ENCODE data around the gene SLC22A2.

Gene SLC22A2

DNA sequence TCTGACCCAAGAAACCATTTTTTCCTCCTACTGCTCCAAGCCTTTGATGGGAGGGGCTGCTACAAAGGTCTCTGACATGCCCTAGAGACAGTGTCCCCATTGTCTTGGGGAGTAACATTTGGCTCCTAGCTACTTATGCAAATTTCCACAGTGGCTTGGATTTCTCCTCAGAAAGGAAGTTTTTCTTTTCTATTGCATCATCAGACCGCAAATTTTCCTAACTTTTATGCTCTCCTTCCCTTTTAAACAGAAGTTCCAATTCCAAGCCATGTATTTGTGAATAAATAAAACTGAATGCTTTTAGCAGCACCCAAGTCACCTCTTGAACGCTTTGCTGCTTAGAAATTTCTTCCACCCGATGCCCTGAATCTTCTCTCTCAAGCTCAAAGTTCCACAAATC lies 51.0 kb downstream of the SLC22A2 start:
- no peak for DNase-seq (ENCODE audit: low read depth)

DNA sequence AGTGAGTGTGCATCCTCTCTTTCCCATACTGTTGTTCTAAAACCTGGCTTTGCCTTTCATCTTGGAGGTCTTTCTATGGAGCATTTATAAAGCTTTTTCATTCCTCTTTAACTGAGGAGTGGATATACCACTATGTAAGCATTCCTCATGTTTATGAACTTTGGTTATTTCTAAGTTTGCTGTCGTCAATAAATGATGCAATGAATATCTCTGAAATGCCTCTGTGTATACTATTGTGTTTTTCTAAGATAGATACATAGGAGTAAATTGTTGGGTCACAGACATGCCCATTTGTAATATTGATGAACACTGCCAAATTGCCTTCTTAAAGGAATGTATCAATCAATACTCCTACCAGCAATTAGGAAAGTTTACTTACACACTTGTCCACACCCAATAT lies 53.9 kb downstream of the SLC22A2 start:
- no peak for DNase-seq (ENCODE audit: low read depth)

GRCh38 chr6:160203953-160204352 lies 54.7 kb downstream of the SLC22A2 start:
- DNase-seq (ENCODE audit: low read depth), result no peak

DNA sequence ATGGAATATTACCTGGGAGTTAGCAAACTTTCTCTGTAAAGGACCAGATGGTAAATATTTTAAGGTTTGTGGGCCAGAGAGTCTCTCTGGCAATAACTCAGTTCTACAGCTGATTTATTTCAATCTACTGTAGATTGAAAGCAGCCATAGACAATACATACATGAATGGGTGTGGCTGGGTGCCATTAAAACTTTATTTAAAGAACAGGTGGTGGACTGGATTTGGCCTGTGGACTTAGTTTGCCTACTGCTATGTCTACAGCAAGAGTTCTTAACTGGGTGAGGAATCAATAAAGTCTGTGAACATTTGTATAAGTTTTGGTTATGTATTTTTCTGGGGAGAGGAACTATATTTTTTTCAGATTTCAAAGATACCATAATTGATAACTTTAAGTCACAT lies 55.1 kb downstream of the SLC22A2 start:
- DNase-seq (ENCODE audit: low read depth), result no peak

GRCh38 chr6:160203076-160203475 lies 55.5 kb downstream of the SLC22A2 start:
- no peak for DNase-seq (ENCODE audit: low read depth)

DNA sequence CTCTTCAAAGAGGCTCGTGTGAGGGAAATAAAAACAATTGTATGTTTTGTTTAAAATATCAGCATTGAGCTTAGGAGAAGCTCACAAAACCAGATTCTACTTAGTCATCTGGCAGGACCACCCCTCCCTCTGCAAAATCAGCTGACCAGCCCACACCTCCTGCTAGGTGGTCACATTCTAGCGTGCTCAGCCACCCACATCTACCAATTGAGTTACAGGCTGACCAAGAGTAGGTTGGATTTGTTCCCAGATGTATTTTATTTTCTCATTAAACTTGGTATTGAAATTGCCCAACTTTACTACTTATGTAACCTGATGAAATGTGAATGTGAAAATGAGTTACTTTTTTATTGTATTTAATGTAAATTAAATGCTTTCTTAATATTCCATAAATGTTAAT lies 56.2 kb downstream of the SLC22A2 start:
- no peak for DNase-seq (ENCODE audit: low read depth)

DNA sequence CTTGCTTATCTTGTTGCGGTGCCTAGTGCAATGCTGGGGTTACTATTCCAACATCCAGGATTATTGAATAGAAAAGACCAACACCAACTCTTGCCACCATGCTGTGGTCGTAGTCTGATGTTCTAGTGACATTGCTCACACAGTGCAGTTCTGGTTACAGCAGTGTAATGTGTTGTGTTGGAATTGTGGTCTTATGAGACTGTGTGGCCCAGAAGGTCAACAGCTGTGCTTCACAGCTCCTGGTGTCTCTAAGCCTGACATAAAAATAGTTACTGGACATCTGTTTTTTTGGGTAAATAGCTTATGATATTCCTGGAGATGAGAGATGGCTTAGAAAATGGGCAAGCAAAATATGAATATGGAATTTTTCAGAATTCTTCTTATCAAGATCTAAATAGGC lies 57.6 kb downstream of the SLC22A2 start:
- no peak for DNase-seq (ENCODE audit: low read depth)

GRCh38 chr6:160198606-160199211 lies 59.9 kb downstream of the SLC22A2 start:
- DNase-seq (ENCODE audit: low read depth), result no peak

- DNase-seq (ENCODE audit: low read depth), result no peak
Observed at GRCh38 chr6:160197662-160198061, 61.0 kb downstream of the SLC22A2 start.

DNA sequence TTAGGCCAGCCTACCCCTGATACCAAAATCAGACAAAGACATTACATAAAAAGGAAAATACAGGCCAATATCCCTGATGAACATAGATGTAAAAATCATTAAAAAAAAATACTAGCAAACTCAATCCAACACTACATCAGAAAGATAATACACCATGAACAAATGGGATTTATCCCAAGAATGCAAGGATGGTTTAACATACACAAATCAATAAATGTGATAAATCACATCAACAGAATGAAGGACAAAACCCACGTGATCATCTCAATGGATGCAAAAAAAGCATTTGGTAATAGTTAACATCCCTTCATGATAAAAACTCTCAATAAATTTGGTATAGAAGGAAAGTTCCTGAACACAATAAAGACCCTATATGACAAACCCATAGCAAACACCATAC lies 63.8 kb downstream of the SLC22A2 start:
- DNase-seq (ENCODE audit: low read depth), result no peak

DNA sequence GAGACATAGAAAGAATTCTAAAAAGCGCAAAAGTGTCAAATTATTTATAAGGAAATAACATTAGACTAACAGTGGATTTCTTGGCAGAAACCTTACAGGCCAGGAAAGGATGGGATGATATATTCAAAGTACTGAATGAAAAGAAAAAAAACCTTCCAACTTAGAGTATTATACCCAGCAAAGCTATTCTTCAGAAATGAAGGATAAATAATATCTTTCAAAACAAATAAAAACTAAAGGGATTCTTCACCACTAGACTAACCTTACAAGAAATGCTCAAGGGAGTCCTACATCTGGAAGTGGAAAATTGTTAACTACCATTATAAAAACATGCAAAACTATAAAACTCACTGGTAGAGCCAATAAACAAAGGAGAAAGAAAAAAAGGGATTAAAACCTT lies 65.8 kb downstream of the SLC22A2 start:
- no peak for DNase-seq (ENCODE audit: low read depth)

DNA sequence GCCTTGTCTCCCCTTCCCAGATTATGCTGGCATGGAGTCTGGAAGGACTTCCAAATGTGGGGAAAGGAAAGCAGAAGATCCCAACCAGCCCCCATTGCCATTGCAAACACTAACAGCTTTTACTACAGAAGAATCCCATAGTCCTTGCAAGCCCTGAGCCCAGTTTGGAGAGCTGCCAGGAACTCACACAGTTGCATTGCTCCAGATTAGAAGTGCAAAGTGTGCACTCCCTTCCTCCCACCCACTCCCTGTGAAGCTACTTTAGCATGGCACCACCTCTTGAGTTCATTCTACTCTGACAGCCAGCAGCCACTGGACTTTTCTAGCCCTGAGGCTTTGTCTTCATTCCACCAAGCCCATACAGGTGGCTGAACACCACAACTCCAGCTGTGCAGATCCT lies 67.6 kb downstream of the SLC22A2 start:
- DNase-seq (ENCODE audit: low read depth), result no peak

DNA sequence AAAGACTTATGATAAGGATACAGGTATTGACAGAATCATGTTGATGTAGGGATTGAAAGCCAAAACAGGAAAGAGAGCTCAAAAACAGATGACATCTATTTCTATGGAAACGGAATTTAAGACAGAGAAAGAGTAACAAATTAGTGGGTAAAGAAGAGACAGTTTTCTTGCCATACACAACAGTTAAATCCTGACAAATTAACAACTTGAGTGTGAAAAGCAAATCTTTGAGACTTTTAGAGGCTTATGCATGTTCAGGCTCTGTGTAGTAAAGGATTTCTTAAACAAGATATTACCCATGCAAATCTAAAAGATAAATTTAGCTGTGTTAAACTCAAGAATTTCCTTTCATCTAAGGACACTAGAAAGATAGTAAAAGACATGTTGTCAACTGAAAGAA lies 68.5 kb downstream of the SLC22A2 start:
- no peak for DNase-seq (ENCODE audit: low read depth)

GRCh38 chr6:160188773-160189172 lies 69.8 kb downstream of the SLC22A2 start:
- DNase-seq (ENCODE audit: low read depth), result no peak

DNA sequence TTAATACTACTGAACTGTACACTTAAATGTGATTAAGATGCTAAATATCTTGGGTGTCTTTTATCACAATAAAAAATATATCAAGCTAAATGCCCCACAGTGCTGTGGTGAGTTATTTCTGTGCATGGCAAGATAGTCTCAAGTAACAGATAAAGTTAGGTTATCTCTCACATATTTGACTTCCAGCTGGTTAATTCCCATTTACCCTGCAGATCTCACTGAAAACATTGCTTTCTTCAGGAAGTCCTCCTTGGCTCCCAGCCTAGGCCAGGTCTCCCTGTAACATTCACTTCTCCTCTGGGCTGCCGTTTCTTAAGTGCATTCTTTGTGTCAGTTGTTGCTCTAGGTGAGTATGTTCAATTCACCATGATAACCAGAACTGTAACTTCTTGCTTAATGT lies 77.9 kb downstream of the SLC22A2 start:
- DNase-seq (ENCODE audit: low read depth), result no peak

- no peak for DNase-seq (ENCODE audit: low read depth)
Observed at GRCh38 chr6:160178271-160178670, 80.3 kb downstream of the SLC22A2 start.

DNA sequence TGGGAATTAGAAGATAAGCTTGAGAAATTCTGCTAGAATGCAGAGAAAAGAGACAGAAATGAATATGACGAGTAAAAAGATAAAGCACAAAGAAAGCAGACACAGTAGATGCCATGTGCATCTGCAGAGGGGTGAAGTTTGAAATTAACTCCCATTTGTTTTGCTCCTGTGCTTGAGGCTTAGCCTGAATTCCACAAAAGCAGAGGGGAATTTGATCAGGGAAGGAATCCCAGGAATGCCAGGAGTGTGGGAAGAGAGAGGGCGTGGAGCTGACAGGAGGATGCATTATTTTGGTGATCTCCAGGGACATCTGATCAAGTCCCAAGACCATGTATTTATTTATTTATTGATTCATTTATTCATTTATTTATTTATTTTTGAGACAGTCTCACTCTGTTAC lies 81.4 kb downstream of the SLC22A2 start:
- no peak for DNase-seq (ENCODE audit: low read depth)

DNA sequence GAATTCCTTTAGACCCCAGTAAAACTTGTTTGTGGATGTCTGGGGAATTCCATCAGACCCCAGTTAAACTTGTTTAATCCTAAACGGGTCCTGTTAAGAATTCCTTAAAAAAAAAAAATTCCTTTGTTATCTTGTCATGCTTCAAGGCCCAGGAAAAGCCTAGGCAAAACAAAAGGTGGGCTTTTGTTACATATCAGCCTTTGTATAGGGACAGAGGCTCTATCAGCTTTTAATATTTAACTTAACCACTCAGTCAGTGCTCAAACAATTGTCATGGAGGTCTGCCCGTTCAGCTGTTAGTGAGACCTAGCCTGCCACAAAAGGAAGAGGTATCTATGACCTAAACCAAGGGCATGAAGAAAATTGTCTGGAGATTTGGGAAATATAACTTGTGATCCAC lies 83.9 kb downstream of the SLC22A2 start:
- no peak for DNase-seq (ENCODE audit: low read depth)

GRCh38 chr6:160173806-160174527 lies 84.7 kb downstream of the SLC22A2 start:
- DNase-seq (ENCODE audit: low read depth), result no peak

GRCh38 chr6:160172704-160173103 lies 85.9 kb downstream of the SLC22A2 start:
- DNase-seq (ENCODE audit: low read depth), result no peak

DNA sequence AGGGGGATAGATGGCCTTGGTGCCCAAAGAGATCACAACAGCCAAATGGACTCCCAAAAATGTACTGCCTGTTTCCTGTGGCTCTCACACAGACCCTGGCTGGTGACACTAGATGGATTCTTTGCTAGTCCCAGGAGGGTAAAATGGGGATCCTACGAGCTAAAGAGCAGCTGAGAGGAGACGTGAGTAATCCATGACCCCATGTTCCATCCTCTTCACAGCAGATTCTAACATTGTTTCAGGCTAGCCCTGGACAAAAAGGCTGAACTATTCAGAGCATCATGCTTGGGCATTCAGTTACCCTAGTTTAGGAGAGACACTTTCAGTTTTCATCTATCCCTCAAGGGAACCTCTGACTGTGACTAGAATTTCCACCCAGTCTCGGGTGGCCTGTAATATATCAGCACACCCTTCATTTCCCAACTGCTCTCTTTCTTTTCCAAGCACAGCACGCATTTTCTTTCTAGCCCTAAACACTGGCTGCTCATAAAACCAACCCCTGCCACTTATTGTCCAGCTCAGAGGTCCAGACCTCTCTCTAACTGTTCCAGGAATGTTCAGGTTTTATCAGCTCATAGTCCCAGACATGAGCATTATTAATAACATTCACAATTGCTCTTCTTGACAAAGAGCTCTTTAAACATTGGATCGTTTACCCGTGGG lies 88.5 kb downstream of the SLC22A2 start:
- DNase-seq (ENCODE audit: low read depth), result no peak

DNA sequence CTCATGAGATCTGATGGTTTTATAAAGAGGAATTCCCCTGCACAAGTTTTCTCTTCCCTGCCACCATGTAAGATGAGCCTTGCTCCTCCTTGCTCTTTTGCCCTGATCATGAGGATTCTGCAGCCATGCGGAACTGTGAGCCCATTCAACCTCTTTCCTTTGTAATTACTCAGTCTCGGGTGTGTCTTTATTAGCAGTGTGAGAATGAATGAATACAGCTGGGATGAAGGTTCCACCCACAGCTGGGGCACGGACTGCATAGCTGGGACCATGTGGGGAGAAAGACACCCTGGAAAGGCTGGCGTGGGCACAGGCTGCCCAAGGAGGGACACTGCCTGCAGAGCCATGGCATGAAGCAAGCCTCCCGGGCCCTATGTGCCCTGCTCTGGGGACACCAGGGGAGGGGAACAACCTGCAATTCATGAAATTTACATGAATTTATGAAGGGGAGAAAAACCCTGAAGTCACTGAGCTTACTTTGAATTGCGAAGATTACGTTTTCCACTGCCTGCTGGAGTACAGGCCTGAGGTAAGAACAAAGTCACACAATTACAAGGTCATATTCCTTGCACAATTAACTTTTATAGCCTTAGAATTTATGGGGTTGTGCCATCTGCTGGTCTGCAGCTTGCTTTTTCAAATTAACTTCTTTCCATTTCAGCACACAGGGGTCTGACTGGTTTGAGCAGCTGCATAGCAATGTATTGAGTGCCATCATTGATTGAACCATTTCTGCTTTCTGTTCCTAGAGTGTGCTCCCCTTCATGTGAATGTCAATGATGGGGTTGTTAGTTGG lies 90.8 kb downstream of the SLC22A2 start:
- no peak for DNase-seq (ENCODE audit: low read depth)
